Activated CD4-positive, alpha-beta T cell treated with anti-CD3 and anti-CD28 coated beads, Interleukin-2, Interleukin-4, amounts not matched to agents 100 ng/mL and 50 ng/mL, durations not matched to agents 16 hours and 8 hours (primary cell): ENCODE data around the gene TMEM40.
"Not testable (repeated sequence)": the region's sequence is repeated elsewhere in the genome, so short reads cannot be mapped to it uniquely, and the experiment has no call there.

Experiments used
- DNase-seq: peaks from one replicate; pipeline ENCODE4 v3.0.0-alpha.2; 2020; ENCODE audit warnings: low spot score

The TMEM40 gene

GRCh38 chr3:12775970-12776369, 16.9 kb upstream of the TMEM40 start:
- not testable (repeated sequence) for DNase-seq

GRCh38 chr3:12775226-12775625, 16.2 kb upstream of the TMEM40 start:
- no peak for DNase-seq

- DNase-seq = no peak
Measured at GRCh38 chr3:12774619-12775018, 15.6 kb upstream of the TMEM40 start.

GRCh38 chr3:12773710-12774086, 14.6 kb upstream of the TMEM40 start:
- no peak for DNase-seq

- DNase-seq = no peak
Measured at GRCh38 chr3:12773030-12773709, 14.1 kb upstream of the TMEM40 start.

GRCh38 chr3:12772462-12772861, 13.4 kb upstream of the TMEM40 start:
- no peak for DNase-seq

- DNase-seq = no peak
Measured at GRCh38 chr3:12771236-12771635, 12.2 kb upstream of the TMEM40 start.

GRCh38 chr3:12769761-12770160, 10.7 kb upstream of the TMEM40 start:
- DNase-seq = no peak

- no peak for DNase-seq
Measured at GRCh38 chr3:12768579-12769527, 9.8 kb upstream of the TMEM40 start.

- no peak for DNase-seq
Measured at GRCh38 chr3:12766541-12766940, 7.5 kb upstream of the TMEM40 start.

GRCh38 chr3:12764171-12764776, 5.2 kb upstream of the TMEM40 start:
- no peak for DNase-seq

- DNase-seq = no peak
Measured at GRCh38 chr3:12759693-12760565, 870 bp upstream of the TMEM40 start.

- no peak for DNase-seq
Measured at GRCh38 chr3:12758025-12758781, 856 bp downstream of the TMEM40 start.

GRCh38 chr3:12756635-12757034, 2.4 kb downstream of the TMEM40 start:
- DNase-seq = no peak

- DNase-seq = no peak
Measured at GRCh38 chr3:12756175-12756574, 2.9 kb downstream of the TMEM40 start.

GRCh38 chr3:12755754-12756153, 3.3 kb downstream of the TMEM40 start:
- no peak for DNase-seq

- DNase-seq = no peak
Measured at GRCh38 chr3:12754313-12754712, 4.7 kb downstream of the TMEM40 start.

- no peak for DNase-seq
Measured at GRCh38 chr3:12753275-12754028, 5.6 kb downstream of the TMEM40 start.

GRCh38 chr3:12752809-12753208, 6.2 kb downstream of the TMEM40 start:
- DNase-seq = no peak

GRCh38 chr3:12752102-12752501, 7.0 kb downstream of the TMEM40 start:
- DNase-seq = no peak
